Thyroid gland (tissue), 4 donors: Measurements from ENCODE around the gene S1PR1. TPM values are rescaled to one million over a fixed set of nuclear protein-coding genes. Genes with fewer than 3 reads are reported as not detected.

Source experiments
- DNase-seq, 2 donors: peaks; one replicate each; pipeline ENCODE4 v3.0.0-alpha.2; 2019
- H3K27ac ChIP-seq, 3 donors: fragments of 200-600 bp; sonication (generic); 1 replicate in 2 of 3; 2 replicates in 1 of 3; pipeline ENCODE4 v1.5.1; 2016 to 2019; ENCODE audit warnings: mild to moderate bottlenecking in 1 of 3, moderate library complexity in 1 of 3
- H3K27me3 ChIP-seq: fragments of 200-600 bp; sonication (generic); one replicate; pipeline ENCODE4 v1.5.1; 2019
- H3K36me3 ChIP-seq, 2 donors: fragments of 200-600 bp; sonication (generic); one replicate each; pipeline ENCODE4 v1.5.1; 2016 to 2019
- H3K4me1 ChIP-seq, 2 donors: fragments of 200-600 bp; sonication (generic); one replicate each; pipeline ENCODE4 v1.5.1; 2017 to 2019
- H3K4me3 ChIP-seq, 3 donors: fragments of 200-600 bp; sonication (generic); replicated peaks in 1 of 3; 1 replicate in 2 of 3; 2 replicates in 1 of 3; pipeline ENCODE4 v1.5.1; 2016; ENCODE audit warnings: mild to moderate bottlenecking in 1 of 3
- H3K9me3 ChIP-seq: fragments of 200-600 bp; sonication (generic); one replicate; pipeline ENCODE4 v1.5.1; 2017
- CTCF ChIP-seq, 6 experiments: fragments of 200-600 bp in 3 of 6; fragments of 450-650 bp in 3 of 6; sonication (generic) in 3 of 6; IDR thresholded peaks; one replicate each; pipeline ENCODE4 v1.5.1; 2016 to 2019; ENCODE audit warnings: antibody characterized with exemption in 6 of 6, mild to moderate bottlenecking in 2 of 6, inconsistent platforms in 1 of 6, moderate library complexity in 1 of 6
- POLR2A ChIP-seq, 2 donors: fragments of 450-650 bp; IDR thresholded peaks; one replicate each; pipeline ENCODE4 v1.6.1; 2017; ENCODE audit warnings: antibody characterized with exemption in 2 of 2, mild to moderate bottlenecking in 2 of 2, moderate library complexity in 1 of 2
- WGBS, 2 donors: methylation state at CpG; one replicate each; pipeline ENCODE4 v1.1.5; 2017; 5-methylcytosine and 5-hydroxymethylcytosine counted together
- intact Hi-C: fragments of 100-400 bp; cut with DNase I; formaldehyde crosslinking; loops from one replicate; pipeline ENCODE4 v1.15.1; 2023
- total RNA-seq, 4 donors: library from RNA; depleted of rRNA; stranded (reverse); fragments of >200 nt; gene quantifications; one replicate each; pipeline ENCODE4 v1.2.3, GENCODE V29; 2016

S1PR1 gene
- total RNA-seq, 4 donors from 2014 or later: 34.5 to 92.7 (median 67.0) TPM

GRCh38 chr1:101280049-101280592 lies 43.3 kb downstream of the S1PR1 start:
- TF ChIP-seq POLR2A (IDR thresholded peaks at IDR 0.05) (no peak), CTCF (IDR thresholded peaks at IDR 0.05) (no peak)
- Histone ChIP-seq H3K36me3 (no peaks in the 10 kb centered on the region), H3K27me3 (no peaks in the 10 kb centered on the region), H3K4me1 (no peaks in the 10 kb centered on the region), H3K4me3 (no peak overlapping the region), H3K9me3 (no peaks in the 10 kb centered on the region), H3K27ac (no peak overlapping the region)
- 64 to 71% methylated on average over 1 of the region's 1 CpG for WGBS, 2 donors
- DNase-seq: no peak
- intact Hi-C loops: loop anchor here (10.0 kb wide), 1 partner anchor 355 kb away; no protein-coding TSS in a partner anchor

- H3K36me3 ChIP-seq: no peaks in the 10 kb centered on the region
- no peak overlapping the region for H3K27ac ChIP-seq
- H3K9me3 ChIP-seq: no peaks in the 10 kb centered on the region
- no peak overlapping the region for H3K4me3 ChIP-seq
- H3K27me3 ChIP-seq: no peaks in the 10 kb centered on the region
- H3K4me1 ChIP-seq: no peaks in the 10 kb centered on the region
- WGBS, 2 donors: 95% methylated on average over 4 of the region's 4 CpGs
- intact Hi-C loops: loop anchor here (10.0 kb wide), 1 partner anchor 356 kb away; no protein-coding TSS in a partner anchor
- TF ChIP-seq CTCF (IDR thresholded peaks at IDR 0.05) (no peak), POLR2A (IDR thresholded peaks at IDR 0.05) (no peak)
- DNase-seq: no peak
Measured at GRCh38 chr1:101280942-101281654, 44.3 kb downstream of the S1PR1 start.

- Histone ChIP-seq H3K4me3 (no peak overlapping the region), H3K9me3 (no peaks in the 10 kb centered on the region), H3K36me3 (no peaks in the 10 kb centered on the region), H3K27ac (no peak overlapping the region), H3K4me1 (no peaks in the 10 kb centered on the region), H3K27me3 (no peaks in the 10 kb centered on the region)
- intact Hi-C loops: loop anchor here (10.0 kb wide), 1 partner anchor 357 kb away; no protein-coding TSS in a partner anchor
- WGBS, 2 donors: 90 to 95% methylated on average over 3 of the region's 3 CpGs
- no peak for DNase-seq
- TF ChIP-seq POLR2A (IDR thresholded peaks at IDR 0.05) (no peak), CTCF (IDR thresholded peaks at IDR 0.05) (no peak)
Measured at GRCh38 chr1:101281751-101282150, 44.9 kb downstream of the S1PR1 start.

GRCh38 chr1:101282314-101283038 lies 45.7 kb downstream of the S1PR1 start:
- no peak for TF ChIP-seq POLR2A (IDR thresholded peaks at IDR 0.05)
- no peak for TF ChIP-seq CTCF (IDR thresholded peaks at IDR 0.05)
- no peak for DNase-seq
- no peaks in the 10 kb centered on the region for H3K4me1 ChIP-seq
- no peaks in the 10 kb centered on the region for H3K9me3 ChIP-seq
- intact Hi-C loops: loop anchor here (10.0 kb wide), 1 partner anchor 358 kb away; no protein-coding TSS in a partner anchor
- 62 to 68% methylated on average over 10 of the region's 10 CpGs for WGBS, 2 donors
- no peaks in the 10 kb centered on the region for H3K27me3 ChIP-seq
- no peak overlapping the region for H3K27ac ChIP-seq
- no peak overlapping the region for H3K4me3 ChIP-seq
- no peaks in the 10 kb centered on the region for H3K36me3 ChIP-seq
